Measurements from ENCODE around the gene TCF21. TPM values are rescaled to one million over a fixed set of nuclear protein-coding genes. Genes with fewer than 3 reads are reported as not detected.
"Not testable (repeated sequence)": the region's sequence is repeated elsewhere in the genome, so short reads cannot be mapped to it uniquely, and the experiment has no call there.

TCF21 gene
- total RNA-seq, 4 donors from 2014 or later = 13.5 to 36.9 (median 22.2) TPM

GRCh38 chr6:133918208-133918930, 29.5 kb downstream of the TCF21 start:
- Histone ChIP-seq H3K27me3 (no peaks in the 10 kb centered on the region), H3K36me3 (no peaks in the 10 kb centered on the region), H3K4me3 (no peak overlapping the region), H3K27ac (peak overlapping the region in 2 of 4 donors; percentile 9 to 46), H3K9me3 (peaks cover 0 to 5% (median 0%) of the 10 kb centered on the region in 3 donors), H3K4me1 (peaks cover 0 to 22% (median 9%) of the 10 kb centered on the region in 3 donors)
- 36 to 68% methylated on average over 2 of the region's 2 CpGs for WGBS, 2 donors (ENCODE audit: low coverage in 1 of 2)
- no peak for TF ChIP-seq POLR2A (IDR thresholded peaks at IDR 0.05)
- TF ChIP-seq POLR2AphosphoS5 (IDR thresholded peaks at IDR 0.05) = no peak
- no peak for TF ChIP-seq EP300 (IDR thresholded peaks at IDR 0.05)
- no peak for TF ChIP-seq CTCF (IDR thresholded peaks at IDR 0.05)
- ATAC-seq = no peak

GRCh38 chr6:133919362-133919761, 30.4 kb downstream of the TCF21 start:
- H3K4me3 ChIP-seq = no peak overlapping the region
- no peaks in the 10 kb centered on the region for H3K9me3 ChIP-seq
- ATAC-seq = no peak
- WGBS, 2 donors (ENCODE audit: low coverage in 1 of 2) = 70 to 88% methylated on average over 4 to 5 of the region's 5 CpGs
- peaks cover 0 to 22% (median 9%) of the 10 kb centered on the region in 3 donors for H3K4me1 ChIP-seq
- H3K27me3 ChIP-seq = no peaks in the 10 kb centered on the region
- no peaks in the 10 kb centered on the region for H3K36me3 ChIP-seq
- no peak overlapping the region for H3K27ac ChIP-seq
- no peak for TF ChIP-seq POLR2AphosphoS5 (IDR thresholded peaks at IDR 0.05)
- no peak for TF ChIP-seq CTCF (IDR thresholded peaks at IDR 0.05)
- TF ChIP-seq POLR2A (IDR thresholded peaks at IDR 0.05) = no peak
- TF ChIP-seq EP300 (IDR thresholded peaks at IDR 0.05) = no peak

GRCh38 chr6:133921249-133921859, 32.4 kb downstream of the TCF21 start:
- H3K27ac ChIP-seq = no peak overlapping the region
- no peak overlapping the region for H3K4me3 ChIP-seq
- peak; percentile 46 for ATAC-seq
- no peaks in the 10 kb centered on the region for H3K27me3 ChIP-seq
- no peak for TF ChIP-seq POLR2A (IDR thresholded peaks at IDR 0.05)
- no peak for TF ChIP-seq EP300 (IDR thresholded peaks at IDR 0.05)
- TF ChIP-seq CTCF (IDR thresholded peaks at IDR 0.05) = peak; percentile 57 to 88 (median 78)
- TF ChIP-seq POLR2AphosphoS5 (IDR thresholded peaks at IDR 0.05) = no peak
- peaks cover 0 to 22% (median 9%) of the 10 kb centered on the region in 3 donors for H3K4me1 ChIP-seq
- 7 to 13% methylated on average over 5 to 6 of the region's 6 CpGs for WGBS, 2 donors (ENCODE audit: low coverage in 1 of 2)
- H3K9me3 ChIP-seq = no peaks in the 10 kb centered on the region
- H3K36me3 ChIP-seq = no peaks in the 10 kb centered on the region

- no peak overlapping the region for H3K4me3 ChIP-seq
- peaks cover 6% of the 10 kb centered on the region for H3K27me3 ChIP-seq
- H3K4me1 ChIP-seq = peaks cover 0 to 5% (median 0%) of the 10 kb centered on the region in 3 donors
- WGBS, 2 donors (ENCODE audit: low coverage in 1 of 2) = 17 to 23% methylated on average over 6 of the region's 6 CpGs
- no peak overlapping the region for H3K27ac ChIP-seq
- ATAC-seq = peak; percentile 88
- TF ChIP-seq EP300 (IDR thresholded peaks at IDR 0.05) = no peak
- peak; percentile 78 to 93 (median 88) for TF ChIP-seq CTCF (IDR thresholded peaks at IDR 0.05)
- TF ChIP-seq POLR2A (IDR thresholded peaks at IDR 0.05) = no peak
- no peak for TF ChIP-seq POLR2AphosphoS5 (IDR thresholded peaks at IDR 0.05)
- no peaks in the 10 kb centered on the region for H3K9me3 ChIP-seq
- H3K36me3 ChIP-seq = no peaks in the 10 kb centered on the region
Observed at GRCh38 chr6:133923938-133924593, 35.2 kb downstream of the TCF21 start.

GRCh38 chr6:133931221-133931620, 42.3 kb downstream of the TCF21 start:
- ATAC-seq, H3K4me1 ChIP-seq, H3K4me3 ChIP-seq, H3K27me3 ChIP-seq, H3K36me3 ChIP-seq, H3K27ac ChIP-seq: not testable (repeated sequence)
- no CpG with 5 or more reads among the region's 6 CpGs for WGBS, 2 donors (ENCODE audit: low coverage in 1 of 2)
- H3K9me3 ChIP-seq = peaks cover 0 to 15% (median 0%) of the 10 kb centered on the region in 3 donors

- WGBS, 2 donors (ENCODE audit: low coverage in 1 of 2) = 67% methylated on average over 3 of the region's 3 CpGs; no CpG with 5 or more reads in 1 of the 2 donors
- not testable (repeated sequence) for ATAC-seq, H3K4me1 ChIP-seq, H3K36me3 ChIP-seq, H3K27ac ChIP-seq, H3K4me3 ChIP-seq, H3K27me3 ChIP-seq
- H3K9me3 ChIP-seq = peaks cover 0 to 18% (median 0%) of the 10 kb centered on the region in 3 donors
Observed at GRCh38 chr6:133936352-133936751, 47.4 kb downstream of the TCF21 start.

Data from gastroesophageal sphincter (tissue), 4 donors.